CD4-positive, alpha-beta T cell treated with Interleukin-4 for 4 hours (primary cell): ENCODE data around the gene FHL1.
"Not testable (repeated sequence)": the region's sequence is repeated elsewhere in the genome, so short reads cannot be mapped to it uniquely, and the experiment has no call there.

Experiments
- DNase-seq: peaks from one replicate; pipeline ENCODE4 v3.0.0-alpha.2; 2020

Gene FHL1

GRCh38 chrX:136211766-136212556 lies 64.6 kb downstream of the FHL1 start:
- DNase-seq, result no peak

GRCh38 chrX:136212557-136213111 lies 65.3 kb downstream of the FHL1 start:
- no peak for DNase-seq

GRCh38 chrX:136214551-136214950 lies 67.2 kb downstream of the FHL1 start:
- DNase-seq, result no peak

DNA sequence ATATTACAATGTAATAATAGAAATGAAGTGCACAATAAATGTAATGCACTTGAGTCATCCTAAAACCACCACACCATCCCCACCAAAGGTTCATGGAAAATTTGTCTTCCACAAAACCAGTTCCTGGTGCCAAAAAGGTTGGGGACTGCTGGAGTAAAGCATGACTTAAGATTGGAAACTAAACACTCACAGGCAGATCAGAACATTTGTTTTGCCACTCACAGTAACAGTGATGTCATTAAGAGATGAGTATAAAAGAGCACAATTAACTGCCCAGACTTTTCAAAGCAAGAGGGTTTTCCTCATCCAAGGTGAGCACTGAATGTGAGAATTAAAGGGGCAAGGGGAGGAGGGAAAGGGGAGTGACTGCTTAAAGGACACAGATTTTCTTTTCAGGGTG lies 68.2 kb downstream of the FHL1 start:
- DNase-seq, result no peak

- DNase-seq, result no peak
Measured at GRCh38 chrX:136219893-136220292, 72.6 kb downstream of the FHL1 start.

GRCh38 chrX:136220540-136220939 lies 73.2 kb downstream of the FHL1 start:
- DNase-seq, result no peak

- no peak for DNase-seq
Measured at GRCh38 chrX:136220951-136221350, 73.6 kb downstream of the FHL1 start.

GRCh38 chrX:136221851-136222513 lies 74.6 kb downstream of the FHL1 start:
- no peak for DNase-seq

DNA sequence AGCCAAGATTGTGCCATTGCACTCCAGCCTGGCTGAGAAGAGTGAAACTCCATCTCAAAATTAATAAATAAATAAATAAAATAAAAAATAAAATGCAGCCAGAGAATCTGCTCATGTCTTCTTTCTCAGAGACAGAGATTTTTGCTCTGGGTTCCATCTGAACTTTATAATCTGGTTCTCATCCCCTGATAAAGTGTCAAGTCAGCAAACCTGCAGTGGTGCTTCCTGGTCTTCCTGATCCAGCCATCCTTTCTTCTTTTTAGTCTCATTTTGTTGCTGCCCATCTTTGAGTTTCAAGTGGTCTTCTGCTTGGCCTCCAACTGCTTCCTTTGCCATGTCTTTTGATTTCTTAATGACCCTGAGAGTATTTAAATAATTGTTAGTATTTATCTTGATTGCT lies 79.7 kb downstream of the FHL1 start:
- no peak for DNase-seq

DNA sequence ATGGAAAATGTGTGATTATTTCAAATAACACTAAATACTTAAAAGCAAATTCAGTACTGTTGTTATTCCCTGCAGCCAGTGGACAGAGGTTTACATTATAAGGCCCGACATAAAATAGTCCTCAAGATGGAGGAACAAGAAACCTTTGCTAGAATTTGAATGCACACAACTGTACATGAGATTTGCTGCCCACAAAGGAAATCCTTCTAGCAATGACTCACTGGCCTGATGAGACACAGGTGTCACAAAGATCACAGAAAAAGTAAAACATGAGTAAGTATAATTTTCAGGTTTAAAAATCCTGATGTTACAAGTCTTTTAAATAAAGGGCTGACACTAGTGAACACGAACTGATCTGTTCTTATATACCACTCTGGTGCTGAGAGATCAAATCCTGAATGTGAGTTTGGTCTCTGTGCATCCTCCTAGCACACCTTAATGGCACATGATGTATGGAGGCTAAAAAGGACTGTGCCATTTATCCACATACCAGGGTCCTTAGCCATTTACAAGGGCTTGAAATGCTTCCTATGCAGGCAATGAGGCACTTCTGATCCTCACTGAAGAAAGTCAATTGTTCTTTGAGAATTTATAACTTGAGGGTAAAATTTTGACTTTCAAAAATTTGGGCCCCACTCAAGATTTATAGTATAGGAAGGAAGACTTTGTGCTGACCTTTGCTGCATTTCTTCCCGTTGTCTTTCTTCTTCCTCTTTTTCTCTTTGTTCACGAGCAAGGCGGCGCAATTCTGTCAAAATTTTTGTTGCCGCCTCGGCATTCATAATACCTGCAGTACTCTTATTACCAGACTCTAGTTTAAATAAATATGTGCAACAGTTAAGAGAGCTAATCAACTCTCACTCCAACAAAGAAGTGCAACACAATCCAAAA lies 80.9 kb downstream of the FHL1 start:
- DNase-seq, result peak; percentile 54

DNA sequence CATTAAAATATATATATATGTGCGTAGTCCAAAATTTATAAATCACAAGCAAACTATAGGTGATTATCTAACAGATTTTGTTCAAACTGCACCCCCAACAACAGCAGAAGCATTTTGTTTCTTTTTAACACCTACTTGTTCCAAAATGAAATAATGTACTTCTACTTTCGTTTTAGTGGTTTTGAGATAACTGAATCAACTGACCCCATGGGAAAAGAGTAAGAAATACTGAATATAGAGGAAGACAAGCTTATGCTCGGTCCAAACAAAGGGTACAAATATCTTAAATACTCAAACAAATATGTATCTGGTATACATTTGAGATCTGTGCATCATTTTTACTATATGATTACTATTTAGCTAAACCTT lies 81.5 kb downstream of the FHL1 start:
- no peak for DNase-seq

- peak; percentile 4 for DNase-seq
Measured at GRCh38 chrX:136237074-136237473, 89.7 kb downstream of the FHL1 start.

DNA sequence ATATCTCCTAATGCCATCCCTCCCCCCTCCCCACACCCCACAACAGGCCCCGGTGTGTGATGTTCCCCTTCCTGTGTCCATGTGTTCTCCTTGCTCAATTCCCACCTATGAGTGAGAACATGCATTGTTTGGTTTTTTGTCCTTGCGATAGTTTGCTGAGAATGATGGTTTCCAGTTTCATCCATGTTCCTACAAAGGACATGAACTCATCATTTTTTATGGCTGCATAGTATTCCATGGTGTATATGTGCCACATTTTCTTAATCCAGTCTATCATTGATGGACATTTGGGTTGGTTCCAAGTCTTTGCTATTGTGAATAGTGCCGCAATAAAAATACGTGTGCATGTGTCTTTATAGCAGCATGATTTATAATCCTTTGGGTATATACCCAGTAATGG lies 90.5 kb downstream of the FHL1 start:
- not testable (repeated sequence) for DNase-seq

- no peak for DNase-seq
Measured at GRCh38 chrX:136246201-136246600, 98.9 kb downstream of the FHL1 start.

DNA sequence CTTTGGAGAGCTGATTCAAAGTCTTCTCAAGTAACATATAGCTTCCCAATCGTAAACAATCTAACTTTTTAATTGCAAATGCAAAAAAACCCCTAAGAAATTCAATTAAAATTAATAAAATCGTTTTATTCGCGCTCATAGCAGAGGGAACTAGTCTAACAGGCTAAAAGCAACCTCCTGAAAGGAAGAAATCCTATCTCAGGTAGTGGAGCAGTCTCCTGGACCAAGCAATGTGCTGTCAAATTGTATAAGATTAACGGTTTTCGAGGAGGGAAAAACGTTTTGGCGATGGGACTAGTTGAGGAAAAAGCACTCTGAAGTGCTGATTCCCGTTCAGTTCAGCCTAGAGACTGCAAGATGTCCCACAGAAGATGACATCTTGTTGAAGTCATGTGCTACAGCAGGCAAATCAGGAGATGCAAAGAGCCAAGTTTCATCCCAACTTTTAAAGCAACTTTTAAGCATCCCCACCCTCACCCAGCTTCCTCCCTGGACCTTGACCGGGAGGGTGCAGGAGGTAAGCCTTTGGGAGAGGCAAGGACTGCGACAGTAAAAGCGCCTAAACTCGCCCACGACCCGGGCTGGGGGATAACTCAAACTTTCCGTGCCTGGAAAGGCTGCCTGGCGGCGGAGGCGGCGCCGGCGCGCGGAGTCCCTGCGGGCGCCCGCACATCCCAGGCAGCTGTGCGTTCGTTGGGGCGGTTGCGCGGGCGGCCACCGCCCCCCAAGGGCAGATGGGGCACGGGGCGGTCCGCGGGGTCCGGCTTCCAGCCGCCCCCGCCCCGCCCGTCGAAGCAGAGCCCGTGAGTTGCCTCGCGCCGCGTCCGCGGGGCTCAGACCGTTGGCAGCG lies 103.1 kb downstream of the FHL1 start:
- DNase-seq, result peak; percentile 0

- peak; percentile 58 for DNase-seq
Measured at GRCh38 chrX:136251041-136251991, 104.0 kb downstream of the FHL1 start, which contains the start of gene MAP7D3. Gene MAP7D3 (minus strand): TSS chrX:136251400. CDS start chrX:136251358, 42 bp downstream.

GRCh38 chrX:136255541-136255940 lies 108.2 kb downstream of the FHL1 start:
- no peak for DNase-seq

GRCh38 chrX:136256026-136256425 lies 108.7 kb downstream of the FHL1 start:
- no peak for DNase-seq

GRCh38 chrX:136258951-136259350 lies 111.6 kb downstream of the FHL1 start:
- no peak for DNase-seq

DNA sequence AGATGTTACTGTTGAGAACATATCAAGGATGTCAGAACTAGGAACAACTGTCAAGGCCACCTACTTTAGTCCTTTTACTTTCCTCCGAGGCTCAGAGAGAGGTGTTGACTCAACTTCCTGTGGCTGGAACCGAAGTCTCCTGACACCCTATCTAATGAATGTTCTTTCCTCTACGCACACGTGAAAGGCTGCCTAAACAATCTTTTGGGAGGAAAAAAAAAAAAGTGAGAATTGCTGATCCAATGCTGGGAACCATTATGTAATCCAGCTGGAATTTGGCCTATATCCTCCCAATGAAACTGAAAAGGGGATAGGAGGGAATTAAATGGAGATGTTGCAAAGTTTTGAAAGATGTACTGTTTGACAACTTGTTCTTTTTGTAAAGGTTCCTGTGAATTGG lies 112.2 kb downstream of the FHL1 start:
- DNase-seq, result peak; percentile 11

- no peak for DNase-seq
Measured at GRCh38 chrX:136260776-136261175, 113.4 kb downstream of the FHL1 start.
